B cell (primary cell): Measurements from ENCODE around the gene TCEAL2. TPM values are rescaled to one million over a fixed set of nuclear protein-coding genes. Genes with fewer than 3 reads are reported as not detected.

Experiments
- ATAC-seq: fragments of 200-7000 bp; cut with Tn5 transposase; one replicate; pipeline ENCODE4 v1.10.0; 2021; ENCODE audit warnings: low read depth, mild to moderate bottlenecking, moderate number of reproducible peaks, moderate library complexity
- CTCF ChIA-PET: fragments of 350-600 bp; sonication (Branson Sonifier 250); formaldehyde crosslinking; loops from one replicate; lab custom pipeline; 2021; ENCODE audit warnings: antibody characterized with exemption, inconsistent platforms; lab: Charles Lee
- POLR2A ChIA-PET: fragments of 350-600 bp; sonication (Branson Sonifier 250); formaldehyde crosslinking; loops from one replicate; lab custom pipeline; 2021; ENCODE audit warnings: antibody characterized with exemption; lab: Charles Lee
- DNase-seq: peaks from one replicate; pipeline ENCODE4 v3.0.0; 2013
- H2AFZ ChIP-seq: 2 replicates; pipeline ENCODE4 v1.6.1; 2012; ENCODE audit warnings: mild to moderate bottlenecking, low read depth, low read length; ENCODE audit not compliant: insufficient read depth, poor library complexity, severe bottlenecking
- H3K27ac ChIP-seq, 2 donors: 1 replicate in 1 of 2; 2 replicates in 1 of 2; pipeline ENCODE4 v1.5.1; 2012 to 2013; ENCODE audit warnings: low read length in 2 of 2, mild to moderate bottlenecking in 2 of 2, moderate library complexity in 1 of 2
- H3K27me3 ChIP-seq, 4 experiments: fragments of 200-600 bp in 1 of 4; sonication (generic) in 1 of 4; replicated peaks in 1 of 4; 1 replicate in 2 of 4; 2 replicates in 2 of 4; pipeline versions ENCODE4 v1.6.1 to v1.7.0; 2013 to 2016; ENCODE audit warnings: low read length in 3 of 4, mild to moderate bottlenecking in 2 of 4, mixed read lengths in 1 of 4, moderate library complexity in 1 of 4; ENCODE audit not compliant: insufficient read depth in 4 of 4, control insufficient read depth in 3 of 4; ENCODE audit errors: control extremely low read depth in 1 of 4
- H3K36me3 ChIP-seq, 2 experiments: replicated peaks in 1 of 2; 1 replicate in 1 of 2; 2 replicates in 1 of 2; pipeline versions ENCODE4 v1.6.1 to v1.7.1; 2013; ENCODE audit warnings: low read length in 1 of 2; ENCODE audit not compliant: insufficient read depth in 2 of 2, control insufficient read depth in 1 of 2; ENCODE audit errors: control extremely low read depth in 1 of 2, extremely low read depth in 1 of 2
- H3K4me1 ChIP-seq, 2 donors: fragments of 200-600 bp in 1 of 2; sonication (generic) in 1 of 2; 1 replicate in 1 of 2; 2 replicates in 1 of 2; pipeline versions ENCODE4 v1.5.1 to v1.6.1; 2013 to 2017; ENCODE audit warnings: low read length in 2 of 2; ENCODE audit not compliant: control insufficient read depth in 2 of 2, insufficient read depth in 2 of 2
- H3K4me2 ChIP-seq: replicated peaks from 2 replicates; pipeline ENCODE3; 2012; ENCODE audit warnings: mild to moderate bottlenecking, low read depth, low read length; ENCODE audit not compliant: poor library complexity, severe bottlenecking
- H3K4me3 ChIP-seq, 5 experiments: fragments of 200-600 bp in 1 of 5; sonication (generic) in 1 of 5; 1 replicate in 3 of 5; 2 replicates in 2 of 5; pipeline versions ENCODE4 v1.5.1 to v1.7.0; 2011 to 2016; ENCODE audit warnings: low read length in 4 of 5, mild to moderate bottlenecking in 4 of 5, low read depth in 2 of 5, control low read depth in 1 of 5, moderate library complexity in 1 of 5; ENCODE audit not compliant: insufficient read depth in 1 of 5; ENCODE audit errors: control extremely low read depth in 1 of 5, extremely low read depth in 1 of 5
- H3K79me2 ChIP-seq: fragments of 200-600 bp; sonication (generic); one replicate; pipeline ENCODE4 v1.6.0; 2016; ENCODE audit warnings: low read length; ENCODE audit not compliant: control insufficient read depth, insufficient read depth
- H3K9ac ChIP-seq: fragments of 200-600 bp; sonication (generic); 2 replicates; pipeline ENCODE4 v1.6.1; 2017; ENCODE audit warnings: mild to moderate bottlenecking, low read length, moderate library complexity
- H3K9me3 ChIP-seq, 3 donors: one replicate each; pipeline versions ENCODE4 v1.6.1 to v1.7.1; 2013; ENCODE audit warnings: low read length in 2 of 3; ENCODE audit not compliant: control insufficient read depth in 2 of 3, insufficient read depth in 1 of 3; ENCODE audit errors: control extremely low read depth in 1 of 3
- H4K20me1 ChIP-seq: 2 replicates; pipeline ENCODE4 v1.6.0; 2012; ENCODE audit warnings: mild to moderate bottlenecking, low read length; ENCODE audit not compliant: insufficient read depth, control insufficient read depth, poor library complexity, severe bottlenecking
- H3K27ac Mint-ChIP-seq: one replicate; pipeline ENCODE4 v1.8.0; 2021; ENCODE audit warnings: mixed read lengths
- H3K27me3 Mint-ChIP-seq: one replicate; pipeline ENCODE4 v1.8.0; 2021; ENCODE audit warnings: mixed read lengths
- H3K4me1 Mint-ChIP-seq: one replicate; pipeline ENCODE4 v1.8.0; 2021; ENCODE audit warnings: mixed read lengths
- H3K4me3 Mint-ChIP-seq: one replicate; pipeline ENCODE4 v1.8.0; 2021; ENCODE audit warnings: mixed read lengths
- H3K9me3 Mint-ChIP-seq: one replicate; pipeline ENCODE4 v1.8.0; 2022; ENCODE audit warnings: mixed read lengths; ENCODE audit not compliant: insufficient read depth
- EZH2 ChIP-seq: IDR thresholded peaks from 2 replicates; pipeline ENCODE4 v1.6.1; 2012; ENCODE audit warnings: borderline replicate concordance, low read depth, mild to moderate bottlenecking, moderate library complexity, low read length; ENCODE audit not compliant: insufficient read depth, poor library complexity, severe bottlenecking
- WGBS: methylation state at CpG from one replicate; pipeline ENCODE4 v1.1.5; 2013; ENCODE audit warnings: missing lambda C conversion rate; ENCODE audit not compliant: insufficient coverage; 5-methylcytosine and 5-hydroxymethylcytosine counted together
- intact Hi-C: fragments of 100-400 bp; cut with micrococcal nuclease; formaldehyde crosslinking; loops from one replicate; pipeline ENCODE4 v1.10.0; 2022
- polyA plus RNA-seq: library from polyadenylated mRNA; depleted of rRNA; stranded (reverse); fragments of >200 nt; gene quantifications from 2 replicates; pipeline ENCODE4 v1.2.3, GENCODE V29; 2012
- total RNA-seq, 2 donors: library from RNA; stranded (reverse); fragments of 120-200 nt in 1 of 2; gene quantifications; 1 replicate in 1 of 2; 2 replicates in 1 of 2; pipeline versions ENCODE4 v1.2.3 to v1.2.4, GENCODE V29; 2013 to 2022
- TF ChIP-seq, protein P1 (sequence below): fragments of 200-600 bp; IDR thresholded peaks from one replicate; pipeline ENCODE4 v1.8.0; 2022; ENCODE audit warnings: antibody characterized with exemption, mild to moderate bottlenecking

TCEAL2 gene
- total and polyA plus RNA-seq, 2 donors (not counting 1 experiment from before 2014, with no cell fraction given), result not detected

DNA sequence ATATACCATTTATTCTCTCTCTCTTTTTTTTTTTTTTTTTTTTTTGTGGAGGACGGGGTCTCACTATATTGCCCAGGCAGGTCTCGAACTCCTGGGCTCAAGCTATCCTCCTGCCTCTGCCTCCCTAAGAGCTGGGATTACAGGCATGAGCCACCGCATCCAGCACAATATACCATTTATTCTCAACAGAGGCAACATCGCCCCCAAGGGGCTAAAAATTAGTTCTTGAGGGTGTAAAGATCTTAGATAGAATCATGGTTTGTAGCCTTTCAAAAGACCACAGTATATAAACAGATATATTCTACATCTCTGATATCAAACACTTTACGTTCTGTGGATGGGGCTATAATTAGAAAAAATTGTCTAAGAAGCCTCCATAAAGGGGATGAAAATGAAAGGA lies 39.8 kb upstream of the TCEAL2 start:
- no peaks in the 10 kb centered on the region for H4K20me1 ChIP-seq
- DNase-seq, result peak; percentile 1
- ChIA-PET CTCF (no interaction called here), POLR2A (no interaction called here)
- H3K4me2 ChIP-seq, result no peak overlapping the region
- no peak overlapping the region for H3K4me3 Mint-ChIP-seq
- TF ChIP-seq, protein P1, sequence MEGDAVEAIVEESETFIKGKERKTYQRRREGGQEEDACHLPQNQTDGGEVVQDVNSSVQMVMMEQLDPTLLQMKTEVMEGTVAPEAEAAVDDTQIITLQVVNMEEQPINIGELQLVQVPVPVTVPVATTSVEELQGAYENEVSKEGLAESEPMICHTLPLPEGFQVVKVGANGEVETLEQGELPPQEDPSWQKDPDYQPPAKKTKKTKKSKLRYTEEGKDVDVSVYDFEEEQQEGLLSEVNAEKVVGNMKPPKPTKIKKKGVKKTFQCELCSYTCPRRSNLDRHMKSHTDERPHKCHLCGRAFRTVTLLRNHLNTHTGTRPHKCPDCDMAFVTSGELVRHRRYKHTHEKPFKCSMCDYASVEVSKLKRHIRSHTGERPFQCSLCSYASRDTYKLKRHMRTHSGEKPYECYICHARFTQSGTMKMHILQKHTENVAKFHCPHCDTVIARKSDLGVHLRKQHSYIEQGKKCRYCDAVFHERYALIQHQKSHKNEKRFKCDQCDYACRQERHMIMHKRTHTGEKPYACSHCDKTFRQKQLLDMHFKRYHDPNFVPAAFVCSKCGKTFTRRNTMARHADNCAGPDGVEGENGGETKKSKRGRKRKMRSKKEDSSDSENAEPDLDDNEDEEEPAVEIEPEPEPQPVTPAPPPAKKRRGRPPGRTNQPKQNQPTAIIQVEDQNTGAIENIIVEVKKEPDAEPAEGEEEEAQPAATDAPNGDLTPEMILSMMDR, result no peak
- H3K27ac Mint-ChIP-seq, result no peak overlapping the region
- no peak overlapping the region for H3K4me3 ChIP-seq
- H3K36me3 ChIP-seq, result no peaks in the 10 kb centered on the region
- no peak overlapping the region for H3K9ac ChIP-seq
- no peaks in the 10 kb centered on the region for H3K4me1 ChIP-seq
- no CpG with 5 or more reads among the region's 5 CpGs for WGBS
- H3K9me3 ChIP-seq, result no peaks in the 10 kb centered on the region
- ATAC-seq, result no peak
- H3K27me3 ChIP-seq, result no peaks in the 10 kb centered on the region
- no peak overlapping the region for H2AFZ ChIP-seq
- H3K27ac ChIP-seq, result no peak overlapping the region
- H3K4me1 Mint-ChIP-seq, result no peaks in the 10 kb centered on the region
- no peaks in the 10 kb centered on the region for H3K27me3 Mint-ChIP-seq
- no peaks in the 10 kb centered on the region for H3K9me3 Mint-ChIP-seq
- intact Hi-C loops, result loop anchor here (5.0 to 10.0 kb wide), 2 partner anchors 488 to 671 kb away; no protein-coding TSS in a partner anchor
- H3K79me2 ChIP-seq, result no peaks in the 10 kb centered on the region

DNA sequence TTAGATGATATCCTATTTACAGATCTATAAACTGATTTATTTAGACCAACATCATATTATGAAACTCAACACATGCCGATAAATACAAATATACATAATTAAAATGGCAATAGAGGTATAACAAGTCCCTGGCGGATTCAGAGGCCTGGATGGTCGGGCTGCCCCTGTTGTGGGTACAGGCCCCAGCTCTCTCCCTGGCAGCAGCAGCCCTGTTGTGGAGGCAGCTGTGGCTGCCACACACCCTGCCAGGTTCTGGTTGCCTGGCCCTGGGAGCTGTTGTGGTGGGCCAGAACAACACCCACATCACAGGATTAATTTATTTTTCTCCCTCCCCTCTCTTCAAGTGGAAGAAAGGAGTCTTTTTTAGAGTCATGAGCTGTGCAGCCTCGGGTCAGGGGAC lies 12.1 kb upstream of the TCEAL2 start:
- Histone ChIP-seq H4K20me1 (no peaks in the 10 kb centered on the region), H3K36me3 (no peaks in the 10 kb centered on the region), H3K4me1 (no peaks in the 10 kb centered on the region), H3K4me2 (no peak overlapping the region), H3K27me3 (no peaks in the 10 kb centered on the region), H2AFZ (no peak overlapping the region), H3K9me3 (peaks cover 0 to 6% (median 0%) of the 10 kb centered on the region in 3 donors), H3K79me2 (no peaks in the 10 kb centered on the region), H3K4me3 (no peak overlapping the region), H3K9ac (no peak overlapping the region), H3K27ac (no peak overlapping the region)
- Mint-ChIP-seq H3K27me3 (no peaks in the 10 kb centered on the region), H3K27ac (no peak overlapping the region), H3K9me3 (no peaks in the 10 kb centered on the region), H3K4me3 (no peak overlapping the region), H3K4me1 (no peaks in the 10 kb centered on the region)
- WGBS, result 33% methylated on average over 1 of the region's 4 CpGs
- intact Hi-C loops, result no loop called here
- ChIA-PET POLR2A (no interaction called here), CTCF (no interaction called here)
- DNase-seq (no peak), ATAC-seq (no peak)
- no peak for TF ChIP-seq EZH2
- TF ChIP-seq, protein P1, result no peak
